ENCODE results near the gene CXorf58.
A peak's percentile ranks its signal among the peaks of the same experiment; 100 is the strongest.

GRCh38 chrX:23902419-23902818, 5.4 kb upstream of the CXorf58 start:
- TF ChIP-seq SMC3 (IDR thresholded peaks at IDR 0.05; ENCODE audit: low read depth, low read length): peak; percentile 66
- TF ChIP-seq REST (IDR thresholded peaks at IDR 0.05; ENCODE audit: low read depth, low read length): no peak
- no peak for TF ChIP-seq ELF1 (IDR thresholded peaks at IDR 0.05)
- TF ChIP-seq FOXJ3 (CRISPR knock-in tag; IDR thresholded peaks at IDR 0.05): no peak
- no peak for TF ChIP-seq PBX3 (IDR thresholded peaks at IDR 0.05)
- peak; percentile 74 for TF ChIP-seq CTCF (IDR thresholded peaks at IDR 0.05)
